Parathyroid adenoma (tissue), 2 donors: ENCODE results near the gene METAP2.
"Not testable (repeated sequence)": the region's sequence is repeated elsewhere in the genome, so short reads cannot be mapped to it uniquely, and the experiment has no call there.

Experiments
- H2AFZ ChIP-seq: fragments of 300-600 bp; sonication (generic); one replicate; pipeline ENCODE4 v1.7.0; 2017; ENCODE audit warnings: antibody characterized with exemption, mild to moderate bottlenecking
- H3K27ac ChIP-seq: fragments of 300-600 bp; sonication (generic); one replicate; pipeline ENCODE4 v1.7.0; 2017
- H3K27me3 ChIP-seq: fragments of 300-600 bp; sonication (generic); one replicate; pipeline ENCODE4 v1.7.0; 2017; ENCODE audit warnings: low read length; ENCODE audit not compliant: control insufficient read depth, insufficient read depth
- H3K36me3 ChIP-seq: fragments of 300-600 bp; sonication (generic); one replicate; pipeline ENCODE4 v1.7.0; 2017; ENCODE audit warnings: low read length; ENCODE audit not compliant: control insufficient read depth, insufficient read depth
- H3K4me1 ChIP-seq: fragments of 300-600 bp; sonication (generic); one replicate; pipeline ENCODE4 v1.7.0; 2017; ENCODE audit warnings: control low read depth
- H3K4me2 ChIP-seq: fragments of 300-600 bp; sonication (generic); one replicate; pipeline ENCODE4 v1.7.0; 2017; ENCODE audit warnings: low read length
- H3K4me3 ChIP-seq: fragments of 300-600 bp; sonication (generic); one replicate; pipeline ENCODE4 v1.7.0; 2017; ENCODE audit warnings: low read depth, low read length
- H3K79me2 ChIP-seq: fragments of 300-600 bp; sonication (generic); one replicate; pipeline ENCODE4 v1.7.0; 2017; ENCODE audit warnings: control low read depth
- H3K9ac ChIP-seq: fragments of 300-600 bp; sonication (generic); one replicate; pipeline ENCODE4 v1.7.0; 2017; ENCODE audit warnings: mild to moderate bottlenecking
- H3K9me3 ChIP-seq: fragments of 300-600 bp; sonication (generic); one replicate; pipeline ENCODE4 v1.7.0; 2017; ENCODE audit warnings: low read length; ENCODE audit not compliant: control insufficient read depth
- TF ChIP-seq, protein P1 (sequence below): fragments of 300-600 bp; sonication (generic); IDR thresholded peaks from one replicate; pipeline ENCODE4 v1.7.0; 2017; ENCODE audit warnings: antibody characterized with exemption, mild to moderate bottlenecking
- donor health status: primary hyperparathyroidism.

Gene METAP2

DNA sequence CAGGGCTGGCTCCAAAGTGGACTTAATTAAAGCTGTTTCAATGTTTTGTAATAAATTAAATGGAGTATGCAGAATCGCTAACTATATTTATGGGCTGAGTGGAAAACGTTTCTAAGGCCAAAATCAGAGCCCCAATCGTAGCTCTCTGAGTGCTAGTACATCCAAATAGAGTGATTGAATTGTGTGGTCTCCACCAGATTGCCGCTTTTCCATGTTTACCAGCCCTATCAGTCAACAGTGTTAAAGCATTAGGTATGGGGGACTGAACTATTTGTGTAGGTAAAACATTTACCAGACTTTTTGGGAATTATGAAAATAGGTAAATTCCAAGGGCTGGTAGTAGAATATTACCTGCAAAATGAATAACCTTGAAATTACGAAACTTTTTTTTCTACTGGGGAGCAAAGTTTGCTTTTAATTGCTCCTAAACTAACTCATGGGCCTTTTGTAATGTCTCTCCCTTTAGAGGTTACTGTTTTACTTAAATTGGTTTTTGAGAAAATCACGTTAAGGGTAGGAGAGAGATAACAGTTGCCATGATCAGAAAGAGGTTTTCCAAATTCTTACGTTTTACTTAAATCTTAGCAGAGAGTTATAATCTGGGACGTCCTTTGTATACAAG, 28.0 kb upstream of the METAP2 start:
- Histone ChIP-seq H3K27me3 (no peaks in the 10 kb centered on the region), H3K36me3 (no peaks in the 10 kb centered on the region), H3K27ac (no peak overlapping the region), H3K4me2 (no peak overlapping the region), H3K79me2 (no peaks in the 10 kb centered on the region), H2AFZ (no peak overlapping the region), H3K4me1 (no peaks in the 10 kb centered on the region), H3K4me3 (no peak overlapping the region), H3K9ac (no peak overlapping the region), H3K9me3 (no peaks in the 10 kb centered on the region)
- TF ChIP-seq, protein P1, sequence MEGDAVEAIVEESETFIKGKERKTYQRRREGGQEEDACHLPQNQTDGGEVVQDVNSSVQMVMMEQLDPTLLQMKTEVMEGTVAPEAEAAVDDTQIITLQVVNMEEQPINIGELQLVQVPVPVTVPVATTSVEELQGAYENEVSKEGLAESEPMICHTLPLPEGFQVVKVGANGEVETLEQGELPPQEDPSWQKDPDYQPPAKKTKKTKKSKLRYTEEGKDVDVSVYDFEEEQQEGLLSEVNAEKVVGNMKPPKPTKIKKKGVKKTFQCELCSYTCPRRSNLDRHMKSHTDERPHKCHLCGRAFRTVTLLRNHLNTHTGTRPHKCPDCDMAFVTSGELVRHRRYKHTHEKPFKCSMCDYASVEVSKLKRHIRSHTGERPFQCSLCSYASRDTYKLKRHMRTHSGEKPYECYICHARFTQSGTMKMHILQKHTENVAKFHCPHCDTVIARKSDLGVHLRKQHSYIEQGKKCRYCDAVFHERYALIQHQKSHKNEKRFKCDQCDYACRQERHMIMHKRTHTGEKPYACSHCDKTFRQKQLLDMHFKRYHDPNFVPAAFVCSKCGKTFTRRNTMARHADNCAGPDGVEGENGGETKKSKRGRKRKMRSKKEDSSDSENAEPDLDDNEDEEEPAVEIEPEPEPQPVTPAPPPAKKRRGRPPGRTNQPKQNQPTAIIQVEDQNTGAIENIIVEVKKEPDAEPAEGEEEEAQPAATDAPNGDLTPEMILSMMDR, result no peak

DNA sequence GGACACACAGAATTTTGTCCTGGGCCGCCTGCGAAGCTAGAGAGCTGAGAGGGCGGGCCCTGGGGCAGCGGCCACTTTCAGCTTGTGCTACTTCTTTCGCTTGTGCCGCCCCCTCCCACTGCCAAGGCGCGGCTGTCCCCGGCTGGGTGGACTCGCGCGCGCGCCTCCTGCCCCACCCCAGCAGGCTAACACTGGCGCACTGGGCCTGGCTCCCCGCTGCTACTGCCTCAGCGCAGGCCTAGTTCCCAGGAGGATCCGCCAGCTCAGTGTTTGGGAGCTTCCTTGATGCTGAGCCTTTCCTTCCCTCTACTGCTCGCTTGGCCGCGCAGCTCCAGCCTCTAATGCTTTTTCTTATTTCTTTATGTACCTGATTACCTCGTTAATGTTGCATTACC, 27.4 kb upstream of the METAP2 start:
- Histone ChIP-seq H3K4me1 (no peaks in the 10 kb centered on the region), H3K9ac (no peak overlapping the region), H3K36me3 (no peaks in the 10 kb centered on the region), H3K4me3 (no peak overlapping the region), H3K79me2 (no peaks in the 10 kb centered on the region), H3K4me2 (no peak overlapping the region), H3K27ac (no peak overlapping the region), H3K9me3 (no peaks in the 10 kb centered on the region), H2AFZ (no peak overlapping the region), H3K27me3 (no peaks in the 10 kb centered on the region)
- TF ChIP-seq, protein P1, result no peak

DNA sequence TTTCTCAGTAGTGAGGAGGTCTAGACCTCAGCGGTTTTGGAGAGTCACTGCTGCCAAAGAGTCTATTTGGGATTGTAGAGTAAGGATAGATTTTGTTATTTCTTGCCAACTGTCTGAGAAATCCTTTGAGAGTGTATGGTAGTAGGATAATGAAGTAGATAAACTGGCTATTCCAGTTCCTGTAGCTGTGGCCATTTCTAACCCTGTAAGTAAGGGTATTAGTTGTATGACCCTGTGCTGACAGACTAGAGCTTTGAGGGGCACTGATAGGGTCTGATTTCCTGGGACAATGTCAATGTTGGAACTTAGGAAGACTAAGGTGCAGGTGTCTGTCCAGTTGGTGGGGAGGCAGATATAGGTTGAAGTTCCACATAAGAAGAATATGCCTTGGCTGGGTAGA, 24.3 kb upstream of the METAP2 start:
- H3K36me3 ChIP-seq, result not testable (repeated sequence)

DNA sequence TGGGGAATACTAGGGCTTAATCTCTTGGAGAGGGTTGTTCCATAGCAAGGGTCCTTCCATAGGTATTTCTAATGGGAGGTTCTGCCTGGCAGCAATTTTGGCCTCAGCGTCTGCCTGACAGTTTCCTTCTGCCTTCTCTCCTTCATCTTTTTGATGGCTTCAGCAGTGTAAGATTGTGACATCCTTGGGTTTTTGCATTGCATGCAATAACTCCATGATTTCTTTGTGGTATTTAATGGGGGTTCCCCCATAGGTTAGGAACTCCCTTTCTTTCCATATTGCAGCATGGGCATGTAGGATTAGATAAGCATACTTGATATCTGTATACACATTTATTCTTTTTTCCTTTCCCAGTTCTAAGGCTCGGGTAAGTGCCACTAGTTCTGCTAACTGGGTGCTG, 21.5 kb upstream of the METAP2 start:
- H3K79me2 ChIP-seq, H3K27me3 ChIP-seq, H3K9ac ChIP-seq, H3K27ac ChIP-seq, H3K36me3 ChIP-seq, H2AFZ ChIP-seq, H3K9me3 ChIP-seq, H3K4me2 ChIP-seq, H3K4me1 ChIP-seq, H3K4me3 ChIP-seq: not testable (repeated sequence)

More for the DNA sequence above, 24.3 kb upstream of the METAP2 start:
- not testable (repeated sequence) for H3K4me2 ChIP-seq, H3K4me1 ChIP-seq, H3K27me3 ChIP-seq, H3K27ac ChIP-seq, H2AFZ ChIP-seq, H3K9me3 ChIP-seq, H3K9ac ChIP-seq, H3K4me3 ChIP-seq, H3K79me2 ChIP-seq

DNA sequence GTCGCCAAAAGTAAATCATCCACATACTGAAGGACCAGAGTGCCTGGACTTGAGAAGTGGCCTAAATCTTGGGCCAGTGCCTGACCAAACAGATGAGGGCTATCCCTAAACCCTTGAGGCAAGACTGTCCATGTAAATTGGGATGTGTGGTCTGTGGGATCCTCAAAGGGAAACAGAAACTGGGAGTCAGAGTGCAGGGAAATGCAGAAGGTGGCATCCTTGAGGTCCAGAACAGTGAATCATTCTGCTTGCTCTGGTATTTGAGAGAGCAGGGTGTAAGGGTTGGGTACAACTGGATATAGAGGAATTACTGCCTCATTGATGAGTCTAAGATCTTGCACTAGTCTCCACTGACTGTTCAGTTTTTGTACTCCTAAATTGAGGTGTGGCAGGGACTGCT, 20.1 kb upstream of the METAP2 start:
- not testable (repeated sequence) for H3K79me2 ChIP-seq, H3K27ac ChIP-seq, H3K36me3 ChIP-seq, H3K9ac ChIP-seq, H2AFZ ChIP-seq, H3K4me2 ChIP-seq, H3K27me3 ChIP-seq, H3K9me3 ChIP-seq, H3K4me3 ChIP-seq, H3K4me1 ChIP-seq

DNA sequence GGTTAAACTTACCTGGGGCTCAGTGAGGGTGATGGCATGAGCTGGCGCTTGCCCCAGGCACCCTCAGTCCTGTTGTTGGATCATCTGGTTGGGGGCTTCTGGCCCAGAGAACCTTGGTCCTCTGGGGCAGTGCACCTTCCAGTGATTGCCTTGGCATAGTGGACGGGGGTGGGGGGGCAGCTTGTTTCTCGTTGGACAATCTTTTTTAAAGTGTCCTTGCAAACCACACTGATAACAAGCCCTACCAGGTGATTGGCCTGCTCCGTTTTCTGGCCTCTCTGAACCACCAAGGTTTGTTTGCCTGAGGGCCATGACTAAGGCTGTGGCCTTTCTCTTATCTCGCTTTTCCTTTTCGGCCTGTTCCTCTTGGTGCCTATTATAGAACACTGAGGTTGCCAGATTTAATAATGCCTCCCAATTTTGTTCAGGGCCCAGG, 19.2 kb upstream of the METAP2 start:
- not testable (repeated sequence) for H3K27ac ChIP-seq, H3K9ac ChIP-seq, H3K36me3 ChIP-seq, H3K4me1 ChIP-seq, H3K4me2 ChIP-seq, H3K79me2 ChIP-seq, H2AFZ ChIP-seq, H3K4me3 ChIP-seq, H3K27me3 ChIP-seq, H3K9me3 ChIP-seq

DNA sequence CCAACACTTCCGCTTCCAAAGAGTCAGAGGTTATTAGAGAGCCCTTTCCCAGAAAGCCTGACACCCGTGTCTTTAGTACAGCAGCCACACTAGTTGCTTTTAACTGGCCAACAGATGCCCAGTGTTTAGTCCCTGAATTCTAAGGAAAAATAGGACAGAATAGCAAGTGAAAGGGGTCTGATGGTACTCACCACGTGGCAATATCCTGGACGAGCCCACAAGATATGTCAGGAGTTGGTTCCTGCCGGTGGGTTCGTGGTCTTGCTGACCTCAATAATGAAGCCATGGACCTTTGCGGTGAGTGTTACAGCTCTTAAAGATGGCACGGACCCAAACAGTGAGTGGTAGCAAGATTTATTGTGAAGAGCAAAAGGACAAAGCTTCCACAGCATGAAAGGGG, 16.3 kb upstream of the METAP2 start:
- not testable (repeated sequence) for H3K4me2 ChIP-seq, H3K27ac ChIP-seq, H3K27me3 ChIP-seq, H3K4me3 ChIP-seq, H3K36me3 ChIP-seq, H3K9ac ChIP-seq, H3K4me1 ChIP-seq, H2AFZ ChIP-seq, H3K79me2 ChIP-seq, H3K9me3 ChIP-seq
